NCI-H2171 treated with DMSO at 0.1 percent for 48 hours (cell line): ENCODE measurements around the gene TMA7B.

Source experiments
- DNase-seq: peaks from one replicate; lab custom pipeline; 2025; lab: John Stamatoyannopoulos, UW

TMA7B gene

DNA sequence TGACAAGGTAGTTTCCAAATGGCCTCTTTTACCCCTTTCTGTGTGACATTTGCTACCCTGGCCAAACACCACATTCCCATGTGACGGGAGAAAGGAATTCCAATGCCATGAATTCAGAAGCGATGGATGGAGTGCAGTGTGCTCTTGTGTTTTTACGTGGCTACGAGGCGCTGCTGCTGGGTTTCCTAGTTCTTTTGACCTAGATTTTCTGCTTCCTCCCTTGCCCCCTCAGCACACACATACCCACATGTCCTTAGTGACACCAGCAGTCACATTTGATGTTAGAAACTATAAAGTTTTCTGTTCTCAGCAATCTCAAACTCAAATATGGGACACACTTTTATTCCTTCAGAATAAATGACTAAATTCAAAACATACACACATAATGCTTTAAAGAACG, 7.8 kb upstream of the TMA7B start:
- DNase-seq: no peak

DNA sequence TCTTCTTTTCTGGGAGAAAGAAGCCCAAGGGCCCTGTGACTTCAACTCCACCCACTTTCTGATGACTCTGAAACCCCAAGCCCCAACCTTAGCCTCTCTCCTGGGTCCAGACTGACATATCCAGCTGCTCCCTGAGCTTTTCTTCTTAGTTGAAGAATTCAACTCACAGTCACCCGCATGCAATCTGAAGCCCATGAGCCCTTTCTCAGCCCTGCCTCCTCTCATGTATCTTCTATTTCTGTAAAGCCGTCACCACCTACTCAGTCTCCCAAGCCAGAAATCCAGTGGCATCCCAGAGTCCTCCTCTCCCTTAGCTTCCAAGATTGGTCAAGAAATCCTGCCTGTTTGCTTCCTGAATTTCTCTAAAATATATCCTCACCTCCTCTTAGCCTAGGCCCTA, 7.1 kb upstream of the TMA7B start:
- no peak for DNase-seq

DNA sequence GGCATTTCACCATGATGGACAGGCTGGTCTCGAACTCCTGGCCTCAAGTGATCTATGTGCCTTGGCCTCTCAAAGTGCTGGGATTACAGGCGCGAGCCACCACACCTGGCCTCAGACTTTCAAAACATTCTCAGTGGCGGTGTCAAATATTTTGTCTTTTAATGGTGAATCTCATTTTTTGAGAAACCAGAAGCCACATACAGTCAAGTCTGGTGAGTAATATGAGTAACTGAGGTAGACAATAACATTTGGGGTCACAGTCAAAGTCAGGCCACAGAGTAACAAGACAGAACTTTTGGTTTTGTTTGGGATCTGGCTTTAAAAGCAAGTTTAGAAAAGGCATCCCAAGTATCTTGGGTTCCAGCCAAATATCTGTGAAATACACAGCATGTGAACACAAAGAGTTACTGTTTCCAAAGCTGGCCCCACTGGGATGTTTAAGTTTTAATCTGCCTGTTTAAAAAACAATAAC, 5.6 kb upstream of the TMA7B start:
- DNase-seq: no peak

DNA sequence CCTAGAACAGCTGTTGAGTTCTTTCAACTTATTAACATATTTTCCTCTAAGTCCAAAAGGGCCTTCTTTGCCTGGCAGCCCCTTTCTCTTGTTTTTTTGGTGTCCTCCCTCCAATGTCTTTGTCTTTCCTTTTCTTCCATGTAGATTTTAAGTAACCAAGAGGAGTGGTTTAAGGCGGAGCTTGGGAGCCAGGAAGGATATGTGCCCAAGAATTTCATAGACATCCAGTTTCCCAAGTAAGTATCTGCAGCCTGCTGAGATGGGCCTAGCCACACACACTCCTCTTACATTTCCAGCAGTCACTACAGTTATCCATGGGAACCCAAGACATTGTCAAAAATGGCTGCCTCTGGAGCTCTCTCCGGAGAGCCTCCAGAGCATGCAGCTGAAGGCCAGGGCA, 4.5 kb upstream of the TMA7B start:
- DNase-seq: no peak

DNA sequence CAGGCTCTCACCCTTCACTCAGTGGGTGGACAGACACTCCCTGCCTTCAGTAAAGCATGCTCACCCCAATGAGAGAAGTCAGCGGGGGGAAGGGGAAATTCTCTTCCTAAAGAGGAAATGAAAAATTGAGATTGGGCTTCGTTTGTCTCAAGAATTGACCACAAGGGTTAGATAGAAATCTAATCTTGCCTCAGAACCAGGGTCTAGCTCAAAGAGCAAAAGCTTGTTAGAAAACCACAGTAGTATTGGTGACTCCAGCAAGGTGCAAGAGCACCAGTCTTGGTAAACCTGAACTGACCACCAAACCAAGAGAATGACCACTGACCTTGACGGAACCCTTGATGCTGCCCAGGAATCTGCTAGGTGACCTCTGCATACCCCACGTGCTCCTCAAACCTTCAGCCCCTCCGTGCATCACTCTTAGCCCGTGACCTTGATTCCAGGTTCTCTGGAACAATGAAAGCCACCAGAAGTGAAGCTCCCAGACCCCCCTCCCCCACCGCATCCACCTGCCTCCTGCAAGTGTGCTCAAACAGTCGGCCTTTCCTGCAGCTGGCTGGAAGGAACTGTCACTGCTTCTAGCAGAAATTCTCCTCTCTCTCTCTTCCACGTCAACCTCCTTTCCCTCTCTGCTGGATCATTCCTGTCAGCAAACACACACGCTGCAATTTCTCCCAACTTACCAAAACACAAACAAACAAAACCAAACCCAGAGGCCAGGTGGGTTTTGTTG, 3.1 kb upstream of the TMA7B start:
- no peak for DNase-seq

DNA sequence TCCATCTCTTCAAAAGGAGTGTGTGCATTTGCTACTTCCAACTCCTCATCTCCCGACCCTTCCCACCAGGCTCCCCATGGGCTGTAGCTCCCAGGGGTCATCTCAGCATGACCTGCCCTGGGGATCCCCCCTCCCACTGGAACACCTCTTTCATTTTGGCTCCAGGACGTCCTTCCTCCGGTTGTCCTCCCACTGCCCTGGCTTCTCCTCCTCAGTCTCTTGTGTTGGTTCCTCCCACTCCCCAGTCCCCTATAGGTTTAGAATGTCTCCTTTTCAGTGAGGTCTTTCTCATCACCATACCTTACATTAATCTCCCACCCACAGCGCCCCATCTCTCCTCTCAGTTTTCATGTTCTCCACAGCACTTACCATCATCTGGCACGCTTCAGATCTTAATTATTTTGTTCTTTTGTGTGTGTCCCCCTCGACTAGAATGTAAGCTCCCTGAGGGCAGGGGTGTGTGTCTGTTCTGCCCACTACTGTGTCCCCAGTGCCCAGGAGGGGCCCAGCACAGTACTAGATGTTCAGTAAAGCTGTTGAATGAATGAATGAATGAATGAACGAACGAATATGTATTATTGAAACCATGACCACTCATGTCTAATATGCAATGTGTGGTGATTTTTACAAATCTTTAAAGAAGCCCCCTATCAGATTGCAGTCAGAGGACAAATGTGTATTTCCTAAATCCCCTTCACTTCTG, 2.0 kb upstream of the TMA7B start:
- no peak for DNase-seq

DNA sequence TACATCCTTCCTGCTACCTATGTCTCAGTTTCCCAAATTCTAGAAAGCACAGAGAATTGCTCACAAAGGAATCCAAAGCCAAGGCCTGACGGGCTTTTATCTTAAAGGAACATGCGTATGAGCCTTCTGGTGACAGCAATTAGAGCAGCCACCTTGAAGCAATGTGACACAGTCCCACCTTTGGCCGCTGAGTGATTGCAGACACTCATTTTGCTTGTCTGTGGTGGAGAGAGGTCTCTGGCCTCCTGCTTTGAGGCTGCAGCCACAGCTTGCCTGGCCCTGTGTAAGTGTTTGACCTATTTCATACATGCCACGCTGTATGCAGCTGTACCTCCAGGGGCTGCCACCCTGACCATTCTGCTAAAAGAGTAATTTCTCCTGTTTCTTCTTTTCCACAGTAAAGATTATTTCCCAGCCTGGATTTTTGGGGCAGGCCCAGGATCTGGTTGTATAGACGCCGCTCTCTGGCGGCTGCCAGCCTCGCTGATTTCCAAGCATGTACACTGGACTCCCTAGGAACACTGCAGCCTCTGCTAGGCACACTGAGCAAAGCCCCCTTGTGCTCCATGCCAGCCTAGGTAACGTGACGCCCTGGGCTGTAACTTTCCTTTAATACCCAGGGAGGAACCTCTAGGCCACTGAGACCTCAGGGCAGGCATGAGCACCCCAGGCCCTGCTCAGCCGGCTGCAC, 1.1 kb upstream of the TMA7B start:
- no peak for DNase-seq

DNA sequence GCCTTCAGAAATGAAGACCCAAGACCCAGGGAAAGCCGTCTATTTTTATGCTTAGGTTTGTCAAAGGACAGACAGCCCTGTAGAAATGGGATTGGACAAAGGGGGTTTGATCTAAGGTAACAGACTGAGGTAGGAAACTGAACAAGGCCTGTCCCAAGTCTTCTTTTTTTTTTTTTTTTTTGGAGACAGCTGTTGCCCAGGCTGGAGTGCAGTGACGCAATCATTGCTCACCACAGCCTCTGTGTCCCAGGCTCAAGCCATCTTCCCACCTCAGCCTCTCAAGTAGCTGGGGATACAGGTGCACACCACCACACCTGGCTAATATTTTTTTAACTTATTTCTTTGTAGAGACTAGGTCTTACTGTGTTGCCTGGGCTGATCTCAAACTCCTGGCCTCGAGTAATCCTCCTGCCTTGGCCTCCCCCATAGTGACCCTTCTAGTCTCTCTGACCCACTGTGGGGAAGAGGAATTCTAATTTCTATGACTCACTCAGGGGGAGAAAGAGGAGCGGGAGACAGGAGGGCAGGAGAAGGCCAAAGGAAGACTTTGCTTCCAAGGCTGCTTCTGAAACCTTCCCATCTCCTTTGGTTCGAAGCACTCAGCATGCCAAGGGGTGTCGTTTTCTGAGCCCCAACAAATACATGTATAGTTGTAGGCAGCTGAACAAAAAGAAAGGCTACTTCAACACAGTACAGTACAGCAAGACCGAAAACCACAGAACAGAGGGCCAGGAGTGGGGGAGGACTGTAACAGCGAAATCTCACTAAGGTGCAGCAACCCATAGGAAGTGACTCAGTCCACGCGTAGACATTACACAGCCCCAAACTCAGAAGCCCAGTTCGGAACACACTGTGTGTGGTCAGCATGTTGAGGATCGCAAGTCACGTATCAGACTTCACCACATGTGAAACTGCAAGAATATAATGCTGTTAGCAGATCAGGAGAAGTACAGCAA, 872 bp downstream of the TMA7B start:
- no peak for DNase-seq

DNA sequence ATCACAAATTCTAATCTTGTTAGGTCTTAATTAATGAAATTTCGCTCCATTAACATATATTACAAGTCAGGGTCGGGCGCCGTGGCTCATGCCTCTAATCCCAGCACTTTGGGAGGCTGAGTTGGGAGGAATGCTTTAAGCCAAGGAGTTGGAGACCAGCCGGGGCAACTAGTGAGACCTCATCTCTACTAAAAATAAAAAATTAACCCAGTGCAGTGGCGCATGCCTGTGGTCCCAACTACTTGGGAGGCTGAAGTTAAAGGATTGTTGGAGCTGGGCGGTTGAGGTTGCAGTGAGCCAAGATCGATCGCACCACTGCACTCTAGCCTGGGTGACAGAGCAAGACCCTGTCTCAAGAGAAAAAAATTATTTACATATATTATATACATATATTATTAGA, 1.9 kb downstream of the TMA7B start:
- DNase-seq: no peak

DNA sequence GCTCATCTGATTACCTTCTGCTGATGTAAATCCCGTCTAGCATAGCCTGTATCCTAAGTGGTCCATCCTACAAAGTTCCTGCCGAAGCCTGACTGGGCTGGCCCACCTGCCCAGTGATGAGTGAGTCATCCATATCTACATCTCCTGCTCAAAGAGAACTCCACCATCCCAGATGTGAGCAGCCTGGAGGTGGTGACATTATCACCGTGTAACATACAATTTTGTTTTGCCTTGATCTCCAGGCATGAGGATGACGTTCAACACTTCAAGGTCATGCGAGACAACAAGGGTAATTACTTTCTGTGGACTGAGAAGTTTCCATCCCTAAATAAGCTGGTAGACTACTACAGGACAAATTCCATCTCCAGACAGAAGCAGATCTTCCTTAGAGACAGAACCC, 5.6 kb downstream of the TMA7B start:
- no peak for DNase-seq

DNA sequence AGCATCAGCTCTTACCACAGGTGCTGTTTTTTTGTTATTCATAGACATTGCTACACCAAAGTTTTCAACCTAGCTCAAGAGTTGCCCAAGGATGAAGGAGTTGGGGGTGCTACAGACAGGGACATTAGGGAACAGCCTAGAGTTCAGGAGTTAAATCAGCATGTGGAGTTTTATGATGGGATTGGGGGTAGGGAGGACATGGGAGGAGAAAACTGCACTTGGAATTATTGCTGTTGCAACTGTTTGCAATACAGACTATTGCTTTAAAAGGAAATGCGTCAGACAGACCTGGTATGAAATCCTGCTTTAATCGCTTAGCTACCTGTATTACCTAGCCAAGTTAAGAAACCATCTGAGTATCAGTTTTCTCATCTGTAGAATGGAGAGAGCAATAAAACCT, 6.3 kb downstream of the TMA7B start:
- no peak for DNase-seq

DNA sequence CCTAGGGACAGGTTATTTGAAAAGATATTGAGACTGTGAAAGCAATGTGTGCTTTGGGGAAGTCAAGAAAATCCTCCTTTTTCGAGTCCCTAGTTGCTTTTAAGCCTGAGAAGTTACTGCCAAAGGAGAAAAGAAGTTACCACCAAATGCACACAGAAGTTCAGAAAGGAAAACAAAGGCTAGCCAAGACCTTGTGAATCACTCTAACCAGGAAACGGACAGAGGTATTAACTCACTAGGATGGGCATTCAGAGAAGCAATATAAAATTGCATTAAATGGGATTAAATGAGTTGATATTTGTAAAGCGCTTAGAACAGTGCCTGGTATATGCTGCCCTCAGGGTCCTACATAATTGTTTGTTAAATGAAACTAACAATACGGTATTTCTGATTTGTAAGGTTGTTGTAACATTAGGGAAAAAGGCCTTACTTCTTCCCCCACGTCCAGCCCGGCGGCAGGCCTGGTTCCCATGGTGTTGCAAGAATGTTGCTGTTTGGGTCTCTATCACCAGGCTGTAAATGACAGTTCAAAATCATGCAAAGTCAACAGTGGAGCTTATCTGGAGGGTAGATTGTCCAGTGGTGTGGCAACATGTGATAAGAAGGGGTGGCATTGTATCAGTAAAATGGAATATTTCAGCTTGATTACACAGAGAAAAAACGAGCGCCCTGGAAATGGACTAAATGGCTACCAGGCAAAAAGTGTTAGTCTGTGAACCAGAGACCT, 7.1 kb downstream of the TMA7B start:
- no peak for DNase-seq

DNA sequence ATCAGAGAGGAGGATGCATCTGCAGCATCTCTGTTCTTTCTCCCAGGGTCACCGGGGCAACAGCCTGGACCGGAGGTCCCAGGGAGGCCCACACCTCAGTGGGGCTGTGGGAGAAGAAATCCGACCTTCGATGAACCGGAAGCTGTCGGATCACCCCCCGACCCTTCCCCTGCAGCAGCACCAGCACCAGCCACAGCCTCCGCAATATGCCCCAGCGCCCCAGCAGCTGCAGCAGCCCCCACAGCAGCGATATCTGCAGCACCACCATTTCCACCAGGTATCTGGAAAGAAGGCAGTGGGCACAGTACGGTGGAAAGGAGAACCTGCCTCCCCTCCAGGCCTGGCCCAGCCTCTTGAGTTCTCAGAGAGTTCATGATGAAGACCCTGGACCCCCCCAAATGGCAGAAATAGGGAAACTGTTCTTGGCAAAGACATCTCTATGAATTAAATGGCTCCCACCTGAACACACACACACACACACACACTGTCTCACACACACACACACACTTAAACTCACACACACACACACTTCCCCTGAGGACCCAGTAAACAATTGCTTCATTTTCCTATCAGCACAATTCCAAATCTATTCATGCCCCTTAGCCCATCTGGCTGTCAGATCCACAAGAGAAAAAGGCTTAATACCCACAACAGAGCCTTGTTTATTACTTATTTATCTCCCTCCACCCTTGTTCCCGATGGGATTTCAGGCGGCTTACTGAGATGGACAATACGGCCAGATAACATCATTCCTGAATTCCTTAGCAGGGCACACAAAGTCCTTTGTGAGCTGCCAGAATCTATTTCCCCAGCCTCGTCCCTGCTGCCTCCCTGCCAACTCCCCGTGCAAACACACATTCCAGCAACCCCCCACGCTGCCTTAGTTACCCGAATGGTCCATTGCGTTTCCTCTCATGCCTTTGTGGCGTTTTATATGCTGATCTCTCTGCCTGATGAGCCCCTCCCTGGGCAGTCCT, 8.1 kb downstream of the TMA7B start:
- no peak for DNase-seq

DNA sequence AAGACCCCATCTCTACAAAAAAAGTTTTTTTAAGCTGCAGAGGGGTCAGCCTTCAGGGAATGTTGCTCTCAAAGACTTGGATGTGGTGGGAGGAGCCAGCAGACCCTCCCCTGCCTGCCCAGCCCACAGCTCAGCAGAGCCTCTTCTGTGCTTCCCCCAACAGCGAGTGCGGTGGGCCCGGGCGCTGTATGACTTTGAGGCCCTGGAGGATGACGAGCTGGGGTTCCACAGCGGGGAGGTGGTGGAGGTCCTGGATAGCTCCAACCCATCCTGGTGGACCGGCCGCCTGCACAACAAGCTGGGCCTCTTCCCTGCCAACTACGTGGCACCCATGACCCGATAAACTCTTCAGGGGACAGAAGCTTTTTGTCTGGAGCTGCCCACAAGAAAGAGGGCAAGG, 10.5 kb downstream of the TMA7B start:
- no peak for DNase-seq

DNA sequence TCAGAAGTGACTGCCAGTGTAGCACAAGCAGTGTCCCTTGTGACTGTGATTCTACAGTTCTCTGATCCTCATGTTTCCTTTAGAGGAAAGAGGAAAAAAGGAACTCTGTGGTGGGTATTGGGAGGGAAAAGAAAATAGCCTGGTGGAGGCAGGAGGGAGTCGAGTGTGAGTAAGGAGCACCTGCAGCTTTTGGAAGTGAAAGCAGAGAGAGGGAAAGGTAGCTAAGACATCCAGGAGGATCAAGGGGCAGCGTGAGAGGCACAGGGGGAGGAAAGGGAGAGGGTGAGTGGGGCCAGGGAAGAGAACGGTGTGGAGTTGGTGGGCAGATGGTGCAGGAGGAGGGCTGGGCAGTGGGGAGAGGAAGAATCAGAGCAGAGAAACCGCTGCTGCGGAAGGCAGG, 12.4 kb downstream of the TMA7B start:
- no peak for DNase-seq

DNA sequence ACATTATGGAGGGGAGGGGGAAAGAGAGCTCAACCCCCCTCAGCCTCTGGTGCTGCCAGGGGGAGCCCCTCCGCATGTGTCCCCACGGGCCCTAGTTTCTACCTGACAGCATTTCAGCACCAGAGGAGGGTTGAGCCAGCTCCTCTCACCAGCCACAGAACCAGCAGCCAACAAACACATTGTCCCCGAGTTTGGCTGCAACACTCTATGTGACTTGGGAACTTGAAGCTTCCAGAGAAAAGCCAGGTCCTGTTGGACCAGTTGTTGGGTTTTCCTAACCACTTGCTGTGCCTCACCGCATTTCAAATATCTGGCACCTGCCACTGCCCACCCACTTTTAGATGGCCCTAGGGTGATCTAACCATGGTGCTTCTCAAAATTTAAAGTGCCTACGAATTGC, 13.5 kb downstream of the TMA7B start:
- no peak for DNase-seq

DNA sequence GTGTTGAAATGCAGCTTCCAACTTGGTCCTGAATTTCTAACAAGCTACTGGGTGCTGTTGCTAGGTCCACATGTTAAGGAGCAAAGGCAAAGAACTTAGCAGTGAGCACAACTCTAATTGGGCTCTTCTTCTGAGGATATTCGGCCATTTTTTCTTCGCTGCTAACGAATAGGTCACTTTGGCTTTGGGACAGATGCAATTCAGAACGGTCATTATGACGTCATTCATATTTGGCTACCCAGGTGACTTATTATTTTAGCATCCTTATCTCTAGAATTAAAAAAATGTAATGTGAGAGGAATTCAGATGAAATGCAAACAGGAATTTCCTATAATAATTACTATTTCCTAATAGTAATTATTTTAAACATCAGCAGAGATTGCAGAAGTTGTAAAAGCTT, 13.9 kb downstream of the TMA7B start:
- DNase-seq: no peak

DNA sequence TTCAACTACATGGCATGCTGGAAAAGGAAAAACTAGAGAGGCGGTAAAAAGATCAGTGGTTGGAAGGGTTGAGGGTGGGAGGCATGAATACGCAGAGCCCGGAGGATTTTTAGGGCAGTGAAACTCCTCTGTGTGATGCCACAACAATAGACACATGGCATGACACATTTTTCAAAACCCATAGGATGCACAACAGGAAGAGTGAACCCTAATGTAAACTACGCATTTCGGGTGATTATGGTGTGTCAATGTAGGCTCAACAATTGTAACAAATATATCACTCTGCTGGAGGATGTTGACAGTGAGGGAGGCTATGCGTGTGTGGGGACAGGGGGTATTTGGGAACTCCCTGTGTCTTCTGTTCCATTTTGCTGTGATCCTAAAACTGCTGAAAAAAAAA, 18.9 kb downstream of the TMA7B start:
- DNase-seq: no peak

DNA sequence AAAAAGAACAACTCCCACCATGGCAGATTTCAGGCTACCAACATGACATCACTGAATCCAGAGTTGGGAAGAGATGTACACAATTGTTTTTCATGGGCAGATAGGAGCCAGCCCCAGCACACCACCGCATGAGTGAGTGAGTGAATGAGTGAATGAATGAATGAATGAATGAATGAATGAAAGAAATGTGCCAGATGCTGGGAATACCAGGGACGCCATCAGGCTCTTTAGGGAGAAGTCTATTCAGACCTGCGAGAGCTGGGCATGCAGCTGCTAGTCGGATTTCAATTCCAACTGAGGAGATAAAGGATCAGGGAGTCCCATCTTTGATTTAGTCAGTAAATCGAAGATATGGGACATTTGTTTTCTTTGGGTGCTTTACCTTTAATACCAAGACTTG, 19.3 kb downstream of the TMA7B start:
- no peak for DNase-seq

DNA sequence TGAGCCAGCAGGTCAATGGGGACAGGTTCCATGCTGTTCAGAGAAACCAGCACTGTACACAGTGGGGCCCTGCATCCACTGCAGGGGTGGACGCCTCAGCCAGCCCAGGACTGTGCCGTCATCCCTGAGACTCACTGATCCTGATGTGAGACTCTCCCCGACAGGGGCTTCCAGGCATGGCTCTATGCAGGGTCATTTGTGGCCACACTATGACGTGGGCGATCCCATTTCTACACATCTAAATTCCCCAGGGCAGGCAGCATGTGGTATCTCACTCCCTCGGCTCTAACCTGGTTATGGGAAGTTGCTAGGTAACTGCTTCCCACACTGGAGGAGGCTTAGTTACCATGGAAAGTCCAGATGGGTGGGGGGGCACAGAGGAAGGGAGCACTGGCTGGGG, 20.4 kb downstream of the TMA7B start:
- no peak for DNase-seq
